Brain pericyte (primary cell): Measurements from ENCODE around the gene MTMR1.

Source experiments
- DNase-seq: peaks from one replicate; pipeline ENCODE4 v3.0.0-alpha.2; 2012; ENCODE audit warnings: low read depth, low spot score

MTMR1 gene

DNA sequence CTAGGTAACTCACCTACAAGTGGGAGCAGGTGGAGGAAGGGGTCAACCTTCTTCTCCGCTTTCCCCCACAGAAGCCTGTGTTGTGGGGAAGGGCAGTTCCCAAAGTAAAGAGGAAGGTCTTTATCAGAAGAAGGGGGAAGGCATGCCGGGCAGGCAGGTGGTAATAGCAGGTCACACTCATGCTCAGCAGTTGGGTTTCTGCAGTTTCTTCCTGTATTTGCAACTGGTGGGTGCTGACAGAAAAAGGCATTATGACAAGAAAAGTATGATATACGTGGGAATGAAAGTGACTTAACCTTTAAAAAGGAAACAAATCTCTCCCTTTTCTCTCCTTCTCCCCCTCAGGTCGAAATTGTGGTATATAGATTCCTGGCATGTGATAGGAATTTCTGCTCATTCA is 3.7 kb downstream of the MTMR1 start:
- no peak for DNase-seq

DNA sequence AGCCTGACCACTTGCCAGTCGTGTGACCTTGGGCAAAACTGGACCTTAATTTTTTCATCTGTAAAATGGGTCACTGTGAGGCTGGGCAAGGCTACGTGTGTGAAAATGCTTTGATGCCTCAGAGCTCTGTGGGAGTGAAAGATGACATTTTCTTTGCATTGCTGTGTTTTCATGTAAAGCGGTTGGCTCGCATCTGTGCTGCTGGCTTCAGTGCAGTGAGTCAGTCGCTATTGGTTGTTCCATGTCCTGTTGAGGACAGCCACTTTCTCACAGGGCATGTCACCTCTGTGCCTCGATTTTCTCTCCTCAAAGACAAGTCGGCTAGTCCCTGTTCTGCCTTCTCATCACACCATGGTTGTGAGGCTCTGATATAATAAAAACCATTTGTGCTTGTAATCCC is 4.4 kb downstream of the MTMR1 start:
- DNase-seq = no peak

DNA sequence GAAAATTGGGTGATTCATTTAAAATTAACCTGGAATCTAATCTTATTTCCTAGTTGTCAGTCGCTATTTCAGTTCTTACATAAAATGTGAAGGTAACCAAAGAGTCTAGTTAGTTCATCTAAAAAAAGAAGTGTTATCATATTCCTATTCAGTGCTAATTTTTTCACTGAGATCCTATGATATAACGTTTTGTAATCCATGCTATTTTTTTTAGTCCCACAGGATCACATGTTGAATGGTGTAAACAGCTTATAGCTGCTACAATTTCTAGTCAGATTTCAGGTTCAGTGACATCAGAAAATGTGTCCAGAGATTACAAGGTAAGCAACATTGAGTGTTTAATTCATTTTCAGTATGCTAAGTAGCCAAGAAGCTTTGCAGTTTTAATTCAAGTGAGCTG is 5.8 kb downstream of the MTMR1 start:
- DNase-seq = no peak

DNA sequence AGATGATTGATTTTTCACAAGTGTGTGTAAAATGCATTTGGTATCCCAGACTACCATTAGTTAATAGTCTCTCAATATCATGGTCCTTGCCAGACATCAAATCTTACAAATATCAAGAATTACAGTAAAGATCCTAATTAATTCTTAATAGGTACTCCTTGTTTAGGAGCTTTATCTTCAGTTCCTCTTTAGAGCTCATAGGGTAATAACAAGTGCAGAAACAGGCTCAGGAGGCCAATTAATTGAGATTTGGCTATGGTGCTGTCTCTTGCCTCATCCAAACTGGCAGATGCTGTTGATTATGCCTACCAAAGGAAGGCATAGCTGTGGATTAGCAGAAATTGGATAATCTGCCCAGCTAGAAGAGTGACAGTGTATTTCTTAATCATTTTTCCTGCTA is 6.9 kb downstream of the MTMR1 start:
- no peak for DNase-seq

DNA sequence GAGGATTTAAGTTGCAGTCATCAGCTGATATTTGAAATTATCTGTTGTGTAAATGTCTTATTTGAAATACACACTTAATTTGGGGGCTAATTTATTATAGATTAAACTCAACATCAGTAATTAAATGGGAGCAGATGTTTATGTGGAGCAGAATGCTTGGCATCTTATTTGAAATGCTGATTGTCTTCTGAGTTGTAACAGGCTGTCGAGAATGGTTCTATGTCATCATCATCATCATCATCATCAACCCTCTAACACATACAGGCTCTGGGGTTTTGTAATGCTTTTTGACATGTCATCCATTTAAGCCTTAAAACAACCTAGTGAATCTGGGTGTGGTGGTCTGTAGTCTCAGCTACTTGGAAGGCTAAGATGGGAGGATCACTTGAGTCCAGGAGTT is 8.2 kb downstream of the MTMR1 start:
- DNase-seq = no peak

DNA sequence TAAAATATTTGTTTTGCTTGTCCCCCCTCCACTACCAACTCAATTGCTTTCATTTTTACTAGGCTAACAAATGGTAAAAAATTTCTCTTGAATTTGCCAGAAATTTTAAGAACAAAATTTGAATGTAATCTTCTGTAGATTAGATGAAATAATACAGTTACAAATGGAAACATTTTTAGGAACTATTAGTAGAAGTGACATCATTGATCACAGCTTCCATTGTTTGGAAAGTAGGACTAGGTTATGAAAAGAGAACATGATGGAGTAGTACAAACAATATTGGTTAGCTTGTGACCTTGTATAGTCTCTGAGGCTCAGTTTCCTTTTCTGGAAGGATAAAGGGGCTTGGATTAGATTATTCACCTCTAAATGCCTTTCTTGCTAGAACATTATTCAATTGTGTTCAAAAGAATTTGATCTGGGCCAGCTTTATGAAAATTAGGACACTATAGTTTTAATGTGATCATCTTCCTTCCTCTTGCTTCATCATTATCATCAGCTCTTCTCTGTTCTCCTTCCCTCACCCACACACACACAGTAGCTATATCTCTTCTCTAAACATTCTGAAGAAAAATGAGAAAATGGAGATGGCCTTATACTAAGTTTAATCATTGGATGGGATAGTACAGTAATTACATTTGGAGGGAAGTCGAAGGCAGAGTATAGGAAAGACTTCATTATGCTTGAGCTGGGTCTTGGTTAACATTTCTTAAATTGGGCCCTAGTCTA is 9.9 kb downstream of the MTMR1 start:
- DNase-seq = no peak

DNA sequence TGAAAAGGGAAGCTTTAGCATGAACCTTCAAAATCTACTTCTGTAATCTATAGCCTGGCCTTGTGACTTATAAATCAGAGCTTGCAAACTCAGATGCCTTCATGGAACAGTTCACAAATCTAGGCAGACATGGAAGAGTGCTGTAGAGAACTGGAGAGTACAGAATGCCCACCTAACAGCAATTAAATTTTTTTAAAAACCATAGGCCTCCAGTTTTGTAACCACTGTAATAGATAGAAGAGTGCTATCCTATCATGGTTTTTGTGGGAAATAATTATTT is 10.4 kb downstream of the MTMR1 start:
- no peak for DNase-seq

DNA sequence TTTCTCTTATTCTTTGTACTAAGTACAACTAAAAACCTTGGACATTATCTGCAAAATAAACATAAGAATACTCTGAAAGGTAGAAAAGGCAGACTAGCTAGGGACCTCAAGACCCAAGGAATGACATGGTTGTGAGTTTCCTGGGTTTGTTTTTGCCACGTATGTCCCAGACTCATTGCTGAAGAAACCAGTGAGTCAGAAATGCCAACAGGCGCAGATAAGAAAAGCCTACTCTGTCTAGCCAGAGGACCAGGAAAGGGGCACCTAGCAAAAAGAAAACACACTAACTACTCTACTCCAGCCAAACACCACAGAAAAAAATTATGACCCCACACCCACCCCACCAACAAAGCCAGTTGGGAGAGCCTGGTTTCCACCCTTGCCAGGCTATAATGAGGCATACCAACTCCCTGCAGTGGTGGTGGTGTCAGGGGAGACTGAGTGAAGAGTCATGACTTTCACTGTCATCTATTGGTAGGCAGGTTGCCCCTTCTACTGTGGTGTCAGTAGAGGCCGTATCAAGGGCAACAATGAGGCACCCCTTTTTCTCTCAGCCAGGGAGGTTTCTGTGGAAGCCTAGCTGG is 10.9 kb downstream of the MTMR1 start:
- no peak for DNase-seq

DNA sequence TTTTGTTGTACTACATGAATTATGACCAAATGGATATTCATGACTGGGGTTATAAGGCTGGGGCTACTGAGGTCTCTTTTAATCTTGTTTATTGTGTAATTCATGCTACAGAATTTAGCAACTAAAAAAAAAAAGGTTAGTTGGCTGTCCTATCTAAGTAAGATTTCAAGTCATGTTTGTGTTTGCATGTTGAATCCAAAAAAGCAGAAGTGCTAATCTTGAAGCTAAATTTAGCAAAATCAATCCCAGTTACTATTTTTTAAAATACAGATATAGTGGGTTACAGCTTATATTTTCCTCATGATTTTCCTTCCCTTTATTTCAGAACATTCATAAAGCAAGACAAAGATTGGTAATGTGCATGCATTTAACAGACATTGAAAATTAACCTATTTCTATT is 19.4 kb downstream of the MTMR1 start:
- DNase-seq = no peak

DNA sequence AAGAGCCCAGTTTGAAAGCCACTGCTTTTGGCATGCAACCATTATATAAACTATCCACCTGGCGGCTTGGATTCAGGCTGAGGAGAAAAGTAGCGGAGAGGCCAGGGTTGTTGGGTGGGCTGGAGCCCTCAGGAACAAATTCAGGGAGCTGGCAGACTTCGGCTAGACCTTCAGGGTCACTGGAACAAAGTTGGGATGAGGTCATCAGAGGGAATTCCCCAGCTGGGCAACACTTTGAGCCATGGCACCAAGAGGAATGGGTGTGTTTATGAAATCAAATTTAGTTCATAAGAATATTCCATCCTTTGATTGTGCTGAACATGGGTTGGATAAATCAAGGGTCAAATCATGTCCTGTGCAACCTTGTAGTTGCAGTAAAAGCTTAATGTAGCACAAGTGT is 22.0 kb downstream of the MTMR1 start:
- DNase-seq = no peak

DNA sequence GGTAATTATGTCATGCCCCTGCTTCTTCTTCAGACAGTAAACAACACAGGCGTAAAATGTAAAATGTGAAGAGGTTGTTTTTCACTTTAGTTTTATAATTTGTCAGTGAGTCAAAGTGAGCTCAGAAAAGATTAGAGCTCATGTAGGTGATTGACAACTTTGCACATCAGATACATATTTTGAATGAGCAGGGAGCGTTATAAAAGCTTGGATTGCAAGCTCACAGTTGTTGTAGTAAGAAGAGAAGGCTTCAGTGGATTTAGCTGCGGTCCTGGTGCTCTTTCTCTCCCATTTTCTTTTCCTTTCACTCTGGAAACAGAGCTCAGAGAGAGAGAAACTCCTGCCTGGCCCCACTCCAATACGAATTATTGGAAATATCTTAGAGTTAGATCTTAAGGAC is 26.4 kb downstream of the MTMR1 start:
- no peak for DNase-seq

DNA sequence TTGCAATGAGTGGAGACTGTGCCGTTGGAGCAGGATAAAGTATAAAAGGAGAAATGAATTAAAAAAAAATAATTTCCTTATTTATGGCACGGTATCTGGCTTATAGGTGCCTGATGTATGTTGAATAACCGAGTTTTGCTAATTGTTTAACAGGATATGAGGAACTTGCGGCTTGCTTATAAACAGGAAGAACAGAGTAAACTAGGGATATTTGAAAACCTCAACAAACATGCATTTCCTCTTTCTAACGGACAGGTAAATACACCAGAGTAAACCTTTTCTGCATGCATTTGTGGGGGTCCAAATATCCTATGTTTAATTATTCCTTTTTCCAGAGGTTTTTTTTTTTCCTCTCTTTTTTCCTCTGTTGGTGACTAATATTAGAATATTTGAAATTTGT is 36.8 kb downstream of the MTMR1 start:
- no peak for DNase-seq

DNA sequence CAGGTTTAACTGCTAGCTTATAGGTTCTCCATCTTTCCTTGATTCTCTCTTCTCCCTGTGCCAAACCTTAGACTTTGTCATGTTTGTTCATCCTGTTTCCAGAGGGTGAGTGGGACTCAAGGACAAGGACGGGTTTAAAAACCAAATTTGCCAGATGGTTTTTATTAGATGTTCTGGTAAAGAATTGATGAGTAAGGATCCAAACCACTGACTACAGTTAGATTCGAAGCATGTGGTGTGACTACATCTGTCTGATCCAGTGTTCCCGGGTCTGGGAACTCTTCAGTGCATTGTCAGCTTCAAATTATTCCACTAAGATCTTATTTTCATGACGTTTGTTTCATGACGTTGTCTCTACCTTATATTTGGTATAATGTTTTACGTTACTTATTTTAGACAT is 37.5 kb downstream of the MTMR1 start:
- DNase-seq = no peak

DNA sequence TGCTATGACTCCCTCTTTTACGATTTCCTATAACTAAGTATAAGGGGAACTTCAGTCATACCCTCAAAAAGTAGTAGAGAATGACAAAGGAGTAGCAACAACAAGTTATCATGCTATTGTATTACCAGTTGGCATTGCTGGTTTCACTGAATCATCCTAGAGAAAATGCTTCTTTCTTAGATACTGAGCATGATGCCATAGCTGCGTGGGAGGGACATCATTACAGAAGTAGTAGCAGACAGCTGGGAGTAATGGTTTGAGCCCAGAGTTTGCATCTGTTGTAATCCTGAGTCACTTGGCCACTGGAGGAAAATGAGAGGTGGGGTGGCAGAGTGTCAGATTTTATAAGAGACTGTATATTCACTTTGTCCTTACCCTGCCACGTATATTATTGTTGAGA is 38.6 kb downstream of the MTMR1 start:
- DNase-seq = no peak

DNA sequence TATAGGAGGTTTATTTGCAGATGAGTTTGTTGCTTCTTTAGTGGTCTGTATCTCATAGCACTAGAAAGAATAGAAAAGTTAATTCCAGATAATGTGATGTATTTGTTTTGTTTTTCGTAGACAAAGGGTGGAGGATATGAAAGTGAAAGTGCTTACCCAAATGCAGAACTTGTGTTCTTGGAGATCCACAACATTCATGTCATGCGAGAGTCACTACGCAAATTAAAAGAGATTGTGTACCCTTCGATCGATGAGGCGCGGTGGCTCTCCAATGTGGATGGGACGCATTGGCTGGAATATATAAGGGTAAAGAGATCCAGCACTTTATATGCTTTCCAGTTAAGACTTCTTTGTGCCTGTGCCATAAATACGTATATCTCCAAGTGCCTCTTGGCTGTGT is 43.3 kb downstream of the MTMR1 start:
- no peak for DNase-seq

DNA sequence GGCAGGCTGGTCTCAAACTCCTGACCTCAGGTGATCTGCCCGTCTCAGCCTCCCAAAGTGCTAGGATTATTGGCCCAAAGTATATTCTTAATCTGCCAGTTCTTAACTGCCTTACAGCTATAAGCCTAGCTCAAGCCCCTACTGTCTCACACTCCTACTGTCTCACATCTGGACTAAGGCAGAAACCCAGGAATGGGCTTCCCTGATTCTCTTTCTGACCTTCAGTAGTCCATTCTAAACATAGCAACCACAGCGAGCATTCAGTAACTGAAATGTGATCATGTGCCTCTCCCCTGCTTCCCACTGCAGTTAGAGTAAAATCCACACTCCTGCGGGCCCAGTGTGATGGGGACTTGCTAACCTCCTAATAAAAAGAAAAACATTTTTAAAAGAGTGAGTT is 58.9 kb downstream of the MTMR1 start:
- no peak for DNase-seq

DNA sequence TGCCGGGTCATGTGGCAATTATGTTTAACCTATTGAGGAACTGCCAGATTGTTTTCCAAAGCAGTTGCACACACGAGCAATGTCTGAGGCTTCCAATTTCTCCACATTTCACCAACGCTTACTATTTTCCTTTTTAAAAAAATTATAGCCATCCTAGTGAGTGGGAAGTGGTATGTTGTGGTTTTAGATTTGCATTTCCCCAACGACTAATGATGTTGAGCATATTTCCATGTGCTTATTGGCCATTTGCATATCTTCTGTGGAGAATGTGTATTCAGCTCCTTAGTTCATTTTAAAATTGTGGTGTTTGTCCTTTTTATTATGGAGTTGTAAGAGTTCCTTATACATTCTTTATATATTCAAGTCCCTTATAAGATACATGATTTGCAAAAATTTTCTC is 60.2 kb downstream of the MTMR1 start:
- no peak for DNase-seq

DNA sequence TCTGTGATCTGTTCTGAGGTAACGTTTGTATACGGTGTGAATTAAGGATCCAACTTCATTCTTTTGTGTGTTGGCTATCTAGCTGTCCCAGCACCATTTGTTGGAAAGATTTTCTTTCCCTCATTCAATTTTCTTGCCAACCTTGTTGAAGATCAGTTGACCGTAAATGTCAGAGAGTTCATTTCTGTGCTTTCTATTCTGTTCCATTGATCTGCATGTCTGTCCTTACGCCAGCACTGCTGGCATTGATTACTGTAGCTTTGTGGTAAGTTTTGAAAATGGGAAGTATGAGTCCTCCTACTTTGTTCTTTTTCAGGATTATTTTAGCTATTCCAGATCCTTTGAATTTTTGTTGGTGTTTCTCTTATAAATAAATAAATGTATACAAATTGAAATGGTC is 60.8 kb downstream of the MTMR1 start:
- DNase-seq = no peak

DNA sequence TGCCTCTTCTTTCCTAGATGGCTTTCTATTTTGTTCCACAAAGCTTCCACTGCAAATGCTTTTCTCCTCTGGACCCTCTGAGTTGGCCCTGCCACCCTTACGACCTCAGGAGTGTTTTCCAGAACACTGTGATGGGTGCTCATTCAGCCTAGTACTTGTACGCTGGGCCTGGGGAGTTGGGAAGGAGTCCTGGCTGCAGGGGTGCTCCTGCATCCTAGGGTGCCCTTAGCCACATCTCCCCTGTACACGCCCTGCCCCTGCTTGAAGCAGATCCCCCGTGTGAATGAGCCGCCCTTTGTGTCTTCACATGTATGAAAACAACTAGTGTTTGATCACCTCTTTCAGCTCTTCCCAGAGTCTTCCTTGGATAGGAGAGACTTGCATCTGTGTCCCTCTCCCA is 64.2 kb downstream of the MTMR1 start:
- no peak for DNase-seq

DNA sequence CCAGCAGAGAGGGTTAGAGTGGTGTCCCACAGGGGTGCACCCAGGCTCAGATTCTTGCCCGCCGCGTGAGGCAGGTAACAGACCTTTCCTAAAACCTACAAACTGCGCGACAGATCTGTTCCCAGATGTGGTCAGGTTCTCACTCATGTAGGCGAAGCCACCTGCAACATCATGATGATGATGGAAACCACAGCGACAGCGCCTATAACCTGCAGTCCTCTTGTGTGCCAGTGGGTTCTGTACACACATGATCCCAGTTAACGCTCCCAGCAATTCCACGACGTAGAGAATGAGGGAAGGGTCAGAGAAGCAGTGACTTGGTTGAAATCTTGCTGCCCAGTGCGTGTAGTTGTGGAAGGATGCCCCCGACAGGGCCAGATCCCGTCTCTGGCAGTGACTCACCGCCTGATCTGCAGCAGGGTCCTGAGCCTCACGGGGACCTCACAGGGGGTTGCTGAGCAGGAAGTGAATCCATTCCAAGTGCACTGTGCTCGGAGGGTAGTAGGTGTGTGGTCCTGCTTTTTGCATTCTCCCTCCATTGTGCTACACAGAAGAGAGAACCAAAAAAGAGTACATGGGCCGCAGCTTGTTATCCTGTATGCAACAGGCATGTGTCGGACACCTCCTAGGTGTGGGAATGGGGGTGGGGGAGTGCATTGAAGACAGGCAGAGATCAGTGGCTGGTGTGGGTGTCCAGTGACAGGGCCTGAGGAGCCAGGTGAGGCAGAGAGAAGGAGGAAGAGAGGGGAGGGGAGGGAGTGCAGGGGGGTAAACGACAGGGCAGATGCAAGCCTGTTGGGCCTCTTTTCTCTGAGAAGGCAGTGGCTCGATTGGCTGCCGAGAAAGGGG is 66.6 kb downstream of the MTMR1 start:
- no peak for DNase-seq

DNA sequence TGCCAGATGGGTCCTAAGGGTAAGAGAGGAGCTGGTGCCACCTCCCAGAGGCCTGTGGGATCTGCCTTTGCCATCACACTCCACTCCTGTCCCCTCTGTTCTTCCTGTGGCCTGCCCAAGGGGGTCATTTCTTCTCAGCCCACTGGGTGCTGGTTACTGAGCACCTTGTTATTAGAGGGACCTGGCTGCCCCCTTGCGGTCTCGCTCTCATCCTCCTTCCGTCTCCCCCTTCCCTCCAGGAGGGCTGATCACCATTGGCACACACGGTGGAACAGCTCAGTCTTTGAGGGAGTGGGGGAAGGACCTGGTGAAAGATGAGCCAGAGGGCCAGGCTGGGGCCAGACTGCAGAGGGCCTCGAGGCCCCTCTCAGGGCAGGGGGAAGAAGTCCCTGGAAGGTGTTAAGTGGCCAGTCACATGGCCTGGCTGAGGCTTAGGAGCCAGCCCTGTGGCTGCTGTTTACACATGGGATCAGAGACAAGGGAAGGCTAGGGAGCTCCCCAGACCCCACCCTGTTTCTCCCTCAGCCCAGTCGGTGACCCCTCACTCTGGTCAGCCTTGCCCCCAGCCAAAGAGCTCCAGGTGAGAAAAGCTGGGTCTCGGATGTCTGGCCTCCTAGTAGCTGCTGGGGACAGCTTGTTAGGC is 68.1 kb downstream of the MTMR1 start:
- no peak for DNase-seq

DNA sequence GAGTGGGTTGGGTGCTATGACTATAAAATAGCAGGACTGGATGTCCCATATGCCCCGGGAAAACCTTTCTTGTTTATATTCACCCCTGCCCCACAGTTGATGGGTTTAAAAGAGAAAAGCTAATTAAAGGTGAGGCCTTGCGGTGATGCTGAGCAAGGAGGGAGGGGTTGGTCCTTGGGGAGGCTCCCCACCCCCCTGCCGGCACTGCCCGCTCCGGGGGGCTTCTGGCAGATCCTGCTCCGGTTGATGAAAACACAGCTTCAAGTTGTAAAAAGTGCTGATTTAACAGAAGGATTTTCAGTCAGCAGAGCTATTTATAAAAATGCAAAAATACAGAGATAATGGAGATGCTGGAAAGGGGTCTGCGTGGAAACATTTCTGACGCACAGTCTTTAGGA is 68.6 kb downstream of the MTMR1 start:
- no peak for DNase-seq
